Measurements from ENCODE around the gene LY6G5B.

Gene LY6G5B

GRCh38 chr6:31663126-31663960, 6.4 kb upstream of the LY6G5B start:
- no peak for DNase-seq

GRCh38 chr6:31663961-31664789, 5.6 kb upstream of the LY6G5B start:
- DNase-seq, result no peak

GRCh38 chr6:31664790-31665500, 4.8 kb upstream of the LY6G5B start, which contains the start of gene GPANK1:
GPANK1 (minus strand) TSS chr6:31664997; CDS start chr6:31664478, 519 bp downstream.
- peak; percentile 89 for DNase-seq

DNA sequence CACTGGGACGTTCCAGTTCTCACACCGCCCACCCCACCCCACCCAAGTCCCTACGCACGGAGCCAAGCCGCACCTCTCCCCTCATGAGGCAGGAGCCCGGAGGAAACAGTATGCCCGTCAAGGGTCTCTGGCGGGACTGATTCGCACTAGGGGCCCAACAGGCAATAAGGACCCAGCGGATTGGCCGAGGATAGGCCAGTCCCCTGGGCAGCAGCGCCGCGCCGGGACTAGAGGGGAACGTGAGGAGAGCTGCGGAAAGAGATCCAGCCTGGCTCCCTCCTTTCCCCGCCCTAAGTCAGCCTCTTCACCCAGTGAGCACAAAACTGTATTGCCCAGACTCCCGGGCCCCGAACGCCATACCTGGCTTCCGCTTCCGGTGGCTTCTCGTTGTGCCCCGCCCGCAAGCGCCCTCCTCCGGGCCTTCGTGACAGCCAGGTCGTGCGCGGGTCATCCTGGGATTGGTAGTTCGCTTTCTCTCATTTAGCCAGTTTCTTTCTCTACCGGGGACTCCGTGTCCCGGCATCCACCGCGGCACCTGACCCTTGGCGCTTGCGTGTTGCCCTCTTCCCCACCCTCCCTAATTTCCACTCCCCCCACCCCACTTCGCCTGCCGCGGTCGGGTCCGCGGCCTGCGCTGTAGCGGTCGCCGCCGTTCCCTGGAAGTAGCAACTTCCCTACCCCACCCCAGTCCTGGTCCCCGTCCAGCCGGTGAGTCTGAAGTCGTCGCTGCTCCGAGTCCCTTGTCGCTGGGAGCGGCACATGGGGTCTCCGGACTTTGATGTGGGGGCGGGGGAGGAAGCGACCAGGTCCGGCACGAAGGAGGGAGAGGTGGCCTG, 4.1 kb upstream of the LY6G5B start, which contains the start of gene CSNK2B:
CSNK2B (plus strand) TSS at position 580 of the 836 bp plus-strand sequence. CDS start 752 bp downstream, outside the sequence.
- peak; percentile 98 for DNase-seq

DNA sequence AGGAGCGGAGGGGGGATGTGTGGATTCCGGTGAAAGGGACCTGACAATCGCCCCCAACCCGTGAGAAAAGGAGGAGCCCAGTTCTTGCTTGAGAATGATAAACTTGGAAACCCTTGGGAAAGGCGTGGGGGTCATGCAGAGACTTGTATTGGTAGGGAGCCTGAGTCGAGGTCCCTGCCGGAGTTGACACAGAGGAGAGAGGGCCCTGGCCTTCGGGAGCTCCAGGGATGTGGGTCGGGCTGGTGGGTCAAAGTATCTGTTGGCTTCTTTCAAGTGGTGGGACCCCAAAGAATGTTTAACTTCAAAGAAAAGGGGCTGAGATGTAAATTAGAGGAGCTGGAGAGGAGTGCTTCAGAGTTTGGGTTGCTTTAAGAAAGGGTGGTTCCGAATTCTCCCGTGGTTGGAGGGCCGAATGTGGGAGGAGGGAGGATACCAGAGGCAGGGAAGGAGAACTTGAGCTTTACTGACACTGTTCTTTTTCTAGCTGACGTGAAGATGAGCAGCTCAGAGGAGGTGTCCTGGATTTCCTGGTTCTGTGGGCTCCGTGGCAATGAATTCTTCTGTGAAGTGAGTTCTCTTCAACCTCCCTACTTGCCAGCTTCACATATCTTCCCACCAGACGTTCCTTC, 3.3 kb upstream of the LY6G5B start:
- DNase-seq, result no peak

- DNase-seq, result no peak
Observed at GRCh38 chr6:31676322-31676903, 6.6 kb downstream of the LY6G5B start.

DNA sequence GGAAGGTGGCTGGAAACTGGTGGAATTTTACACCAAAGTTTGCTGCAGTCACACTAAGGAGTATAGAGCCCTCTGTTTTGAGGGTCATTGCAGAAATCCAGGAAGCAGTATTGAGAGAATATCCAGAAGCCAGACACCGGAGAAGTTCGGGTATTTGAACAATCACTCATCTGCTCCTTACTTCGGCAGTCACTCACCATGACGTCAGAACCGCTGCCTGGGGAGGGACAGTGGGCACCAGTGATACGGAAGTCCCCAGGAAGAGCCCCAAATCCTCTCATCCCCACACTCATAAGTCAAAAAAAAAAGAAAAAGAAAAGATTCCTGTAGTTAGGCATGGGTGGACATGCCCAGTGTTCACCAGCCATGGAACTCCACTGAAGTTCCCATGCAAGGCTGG, 7.1 kb downstream of the LY6G5B start:
- DNase-seq, result no peak

DNA sequence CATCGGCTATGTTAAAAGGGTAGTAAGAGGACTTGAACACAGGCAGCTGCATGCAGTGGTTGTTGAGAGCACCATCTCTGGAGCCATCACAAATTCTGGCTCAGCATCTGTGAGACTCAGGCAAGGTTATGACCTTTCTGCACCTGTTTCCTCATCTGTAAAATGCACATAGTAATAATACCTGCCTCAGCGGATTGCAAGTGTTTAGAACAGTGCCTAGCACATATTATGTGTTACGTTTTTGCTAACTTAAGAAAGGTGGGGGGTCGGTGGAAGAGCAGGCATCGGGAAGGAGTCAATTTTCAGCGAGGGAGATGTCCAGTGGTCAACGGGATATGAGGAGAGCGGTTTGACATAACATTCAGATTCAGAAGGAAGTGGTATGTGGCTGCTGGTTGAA, 8.2 kb downstream of the LY6G5B start:
- DNase-seq, result no peak

DNA sequence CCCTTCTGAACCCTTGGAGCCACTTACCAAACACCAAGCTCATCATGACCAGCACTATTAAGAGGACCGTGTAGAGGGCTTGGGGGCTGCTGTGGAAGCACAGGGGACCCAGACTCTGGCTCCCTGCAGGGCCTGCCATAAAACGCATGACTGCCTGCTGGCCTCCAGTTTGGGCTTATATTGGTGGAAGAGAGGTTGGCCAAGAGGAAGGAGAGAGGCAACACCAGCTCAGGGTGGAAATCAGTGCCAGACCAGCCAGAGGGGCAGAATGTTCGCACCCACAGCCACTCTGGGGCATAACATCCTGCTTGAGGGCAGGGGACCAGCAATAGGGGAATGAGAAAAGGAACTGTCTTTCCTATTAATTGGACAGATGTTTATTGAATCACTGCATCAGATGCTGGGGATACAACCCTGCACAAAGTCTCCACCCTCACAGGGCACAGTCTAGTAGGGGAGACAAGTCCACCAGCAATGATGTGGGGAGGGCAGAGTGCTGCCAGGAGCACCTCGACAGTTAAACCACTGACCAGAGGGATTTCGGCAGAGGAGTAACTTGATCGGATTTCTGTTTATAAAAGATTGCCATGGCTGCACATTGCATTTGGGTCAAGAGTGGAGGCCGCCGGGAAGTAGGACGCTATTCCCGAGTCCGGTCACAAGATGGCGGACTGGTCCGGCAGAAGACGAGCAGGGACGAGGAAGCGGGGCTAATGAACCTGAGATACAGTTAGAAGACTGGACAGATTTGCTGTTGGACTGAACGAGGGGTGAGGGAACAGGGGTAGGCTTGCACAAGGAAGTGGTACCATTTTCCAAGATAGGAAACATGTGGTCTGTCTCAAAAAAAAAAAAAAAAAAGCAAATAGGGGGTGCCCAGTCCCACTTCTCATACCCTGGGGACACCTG, 10.7 kb downstream of the LY6G5B start, which contains the start of gene LY6G5C:
LY6G5C (minus strand) TSS at position 842 of the 909 bp plus-strand sequence; CDS start at position 148, 694 bp downstream.
- peak; percentile 87 for DNase-seq

GRCh38 chr6:31681135-31681671, 11.4 kb downstream of the LY6G5B start:
- DNase-seq, result peak; percentile 54

DNA sequence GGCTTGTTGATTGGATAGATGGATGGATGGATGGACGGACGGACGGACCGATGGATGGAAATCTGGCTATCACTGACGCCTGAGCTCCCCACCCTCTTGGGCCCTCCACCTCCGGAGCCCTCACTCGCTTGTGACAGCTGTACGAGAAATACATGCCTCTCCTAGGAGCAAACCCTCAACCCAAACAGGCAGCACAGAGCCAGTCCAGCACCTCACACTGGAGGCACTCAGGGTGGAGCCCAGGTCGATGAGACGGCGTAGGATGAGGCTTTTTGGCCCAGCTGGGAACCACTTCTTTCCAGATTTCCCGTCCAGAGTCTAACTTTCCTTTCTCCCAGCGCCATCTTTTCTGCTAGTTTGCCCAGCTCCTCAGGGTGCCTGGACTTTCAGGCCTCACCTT, 13.8 kb downstream of the LY6G5B start:
- no peak for DNase-seq

GRCh38 chr6:31686483-31686882, 16.7 kb downstream of the LY6G5B start:
- no peak for DNase-seq

- no peak for DNase-seq
Observed at GRCh38 chr6:31687321-31687720, 17.5 kb downstream of the LY6G5B start.

DNA sequence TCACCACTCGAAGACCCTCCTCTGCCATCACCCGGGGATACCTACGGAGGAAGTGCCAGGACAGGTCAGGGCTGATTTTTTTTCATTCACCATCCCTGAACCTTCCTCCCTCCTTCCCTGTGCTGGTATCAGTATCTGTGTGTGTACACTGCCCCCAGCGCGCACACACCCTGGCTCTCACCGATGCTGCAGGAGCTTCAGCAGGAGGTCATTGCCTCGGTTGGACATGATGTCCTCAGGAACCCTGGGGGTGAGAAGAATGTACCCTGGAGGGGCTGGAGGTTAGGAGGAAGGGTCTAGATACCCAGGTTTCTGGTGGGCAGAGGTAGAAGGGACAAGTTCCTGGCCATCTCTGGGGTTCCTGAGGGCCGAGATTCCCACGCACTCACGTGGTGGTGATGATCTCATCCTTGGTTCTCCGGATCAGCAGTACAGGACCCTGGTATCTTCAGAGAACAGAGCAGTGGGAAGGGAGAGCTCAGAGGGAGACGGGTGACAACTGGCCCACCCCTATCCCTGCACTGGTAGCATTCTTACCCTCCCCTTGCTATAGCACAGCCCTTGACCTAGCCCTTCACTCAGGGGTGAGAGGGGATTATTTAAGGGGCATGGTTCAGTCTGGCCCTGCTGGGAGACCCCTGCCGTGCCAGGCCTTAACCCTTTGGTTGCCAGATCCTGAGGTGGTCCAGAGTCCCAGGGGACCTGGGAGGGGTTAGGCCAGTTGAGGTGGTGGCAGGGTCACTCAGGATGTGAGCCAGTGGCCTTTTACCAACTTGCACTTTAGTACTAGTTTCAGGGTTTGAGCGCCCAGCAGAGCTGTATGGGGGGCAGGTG, 18.3 kb downstream of the LY6G5B start:
- no peak for DNase-seq

DNA sequence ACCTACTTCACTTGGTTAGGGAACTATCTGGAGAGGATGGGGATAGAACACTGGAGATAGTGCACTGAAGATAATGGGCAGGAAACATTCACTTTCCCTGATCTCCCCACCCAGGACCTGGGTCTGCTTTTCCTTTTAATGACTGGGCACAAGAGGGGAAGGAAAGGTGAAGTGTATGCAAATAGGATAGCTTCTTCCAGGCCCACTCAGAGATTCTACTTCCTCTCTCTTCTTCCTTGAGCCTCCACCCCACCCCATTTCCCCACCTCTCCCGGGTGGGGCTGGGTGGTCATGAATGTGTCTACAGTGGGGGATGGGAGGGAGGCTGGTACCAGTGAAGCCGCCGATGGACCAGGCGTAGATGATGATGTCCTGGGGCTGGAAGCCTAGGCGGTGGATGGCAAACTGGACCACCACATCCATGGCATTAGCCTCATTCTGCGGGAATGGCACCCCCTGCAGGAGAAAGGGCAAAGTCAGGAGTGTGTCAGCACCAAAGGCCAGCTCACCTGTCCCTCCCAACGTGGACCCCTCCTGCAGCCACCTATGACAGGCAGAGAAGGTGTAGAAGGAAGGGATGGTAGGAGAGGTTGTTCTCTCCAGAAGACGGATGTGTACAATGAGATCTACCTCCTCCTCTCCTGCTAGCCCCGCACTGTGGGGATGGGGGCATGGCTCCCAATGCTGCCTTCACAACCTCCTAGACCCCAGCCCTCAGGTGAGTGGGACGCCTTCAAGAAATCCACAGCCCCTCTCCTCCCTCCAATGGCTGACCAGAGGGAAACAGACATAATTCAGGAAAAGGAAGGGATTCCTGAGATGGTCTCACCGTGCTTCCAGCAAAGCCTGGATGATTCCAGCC, 19.7 kb downstream of the LY6G5B start:
- no peak for DNase-seq

GRCh38 chr6:31690231-31691077, 20.7 kb downstream of the LY6G5B start:
- DNase-seq, result no peak

- DNase-seq, result no peak
Observed at GRCh38 chr6:31691078-31691463, 21.3 kb downstream of the LY6G5B start.

Data from right forelimb (tissue), 1 donor.